DMS79 (cell line): ENCODE results near the gene CNPY1.
"Not testable (repeated sequence)": the region's sequence is repeated elsewhere in the genome, so short reads cannot be mapped to it uniquely, and the experiment has no call there.

ENCODE experiments used
- DNase-seq: peaks from one replicate; lab custom pipeline; 2025; lab: John Stamatoyannopoulos, UW

Gene CNPY1

DNA sequence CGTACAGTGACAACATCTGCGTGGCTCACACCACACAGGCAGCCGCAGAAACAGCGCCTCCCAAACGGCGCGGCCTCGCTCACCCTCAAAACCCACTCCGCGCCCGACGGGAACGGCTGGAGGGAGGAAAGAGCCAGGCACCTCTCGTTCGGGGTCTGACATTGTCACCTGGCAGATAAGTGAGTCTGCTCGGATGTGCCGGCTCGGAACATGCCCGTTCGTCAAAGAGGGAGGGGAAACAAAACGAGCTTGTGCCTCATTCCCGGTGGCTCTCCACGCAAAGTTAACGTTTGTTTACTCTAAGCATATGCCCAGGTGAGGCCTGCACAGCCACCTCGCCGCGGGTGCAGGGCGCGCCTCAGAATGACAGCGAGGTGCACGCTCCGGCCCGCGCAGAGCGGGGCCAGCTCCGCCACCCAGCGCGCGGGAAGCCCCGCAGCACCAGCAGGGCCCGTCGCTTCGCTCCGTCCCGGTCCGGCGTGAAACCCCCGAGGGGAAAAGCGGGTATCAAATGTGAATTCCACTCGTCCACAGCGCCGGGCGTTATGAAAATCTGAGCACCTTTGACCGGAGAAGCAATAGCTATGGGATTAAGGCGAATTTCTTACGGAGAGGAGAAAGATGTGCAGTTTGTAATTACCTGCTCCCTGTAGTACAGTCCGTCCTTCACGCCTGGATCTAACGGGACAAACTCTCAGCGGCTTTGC, 13.1 kb downstream of the CNPY1 start:
- no peak for DNase-seq

DNA sequence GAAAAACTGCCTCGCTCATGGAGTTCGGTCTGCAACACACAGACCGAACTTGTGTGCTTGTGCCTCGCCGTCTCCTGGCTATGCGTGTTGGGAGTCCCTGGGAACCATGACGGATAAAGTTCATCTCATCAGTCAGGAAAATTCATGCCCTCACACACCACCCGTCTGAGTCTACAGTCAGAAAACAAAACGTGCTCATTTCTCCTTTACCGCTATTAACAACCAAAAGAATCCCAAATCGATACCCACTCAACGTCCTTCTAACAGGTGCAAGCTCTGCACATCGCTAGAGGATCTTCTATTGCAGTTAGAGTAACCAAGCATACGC, 13.6 kb downstream of the CNPY1 start:
- DNase-seq = no peak

DNA sequence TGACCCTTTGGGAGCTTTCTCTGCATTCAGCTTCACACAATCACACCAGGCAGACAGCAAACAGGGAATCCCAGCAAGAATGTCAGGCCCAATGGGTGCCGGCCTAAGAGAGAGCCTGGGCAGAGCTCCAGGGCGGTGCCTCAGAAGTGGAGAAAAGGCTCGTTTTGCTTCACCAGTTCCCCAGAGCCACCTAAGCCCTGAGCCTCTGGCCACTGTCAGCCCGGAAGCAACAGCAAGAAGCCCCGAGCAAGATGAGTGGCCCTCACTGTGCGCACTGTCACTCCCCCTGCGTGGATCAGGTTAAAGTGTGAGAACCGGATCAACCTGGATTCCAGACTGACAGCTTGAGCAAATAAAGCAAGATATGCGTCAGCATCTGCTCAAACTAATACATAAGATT, 14.7 kb downstream of the CNPY1 start:
- DNase-seq = no peak

DNA sequence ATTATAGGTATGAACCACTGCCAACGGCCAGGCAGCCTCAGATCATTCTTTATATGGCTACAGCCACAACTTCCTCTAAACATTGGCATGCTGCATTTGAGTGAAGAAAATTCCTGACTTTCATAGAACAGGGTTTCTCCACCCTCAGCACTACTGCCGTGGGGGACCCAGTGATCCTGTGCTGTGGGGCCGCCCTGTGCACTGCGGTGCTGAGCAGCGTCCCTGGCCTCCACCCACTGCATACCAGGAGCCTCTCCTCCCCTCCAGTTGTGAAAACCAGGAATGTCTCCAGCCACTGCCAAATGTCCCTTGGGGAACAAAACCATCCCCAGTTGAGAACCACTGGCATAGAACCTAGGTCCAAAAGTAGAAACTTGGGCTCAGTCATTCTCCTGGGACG, 15.8 kb downstream of the CNPY1 start:
- no peak for DNase-seq

DNA sequence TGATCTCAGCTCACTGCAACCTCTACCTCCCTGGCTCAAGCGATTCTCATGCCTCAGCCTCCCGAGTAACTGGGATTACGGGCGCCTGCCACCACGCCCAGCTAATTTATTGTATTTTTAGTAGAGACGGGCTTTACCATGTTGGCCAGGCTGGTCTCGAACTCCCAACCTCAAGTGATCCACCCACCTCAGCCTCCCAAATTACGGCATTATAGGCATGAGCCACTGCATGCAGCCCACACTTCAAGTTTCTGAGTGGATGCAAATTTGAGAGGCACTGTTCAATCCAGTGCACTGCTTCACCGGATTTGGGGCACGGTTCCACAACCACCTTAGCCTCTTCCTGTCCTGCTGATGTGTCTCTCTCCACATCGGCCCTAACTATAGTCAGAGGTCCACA, 16.5 kb downstream of the CNPY1 start:
- no peak for DNase-seq

DNA sequence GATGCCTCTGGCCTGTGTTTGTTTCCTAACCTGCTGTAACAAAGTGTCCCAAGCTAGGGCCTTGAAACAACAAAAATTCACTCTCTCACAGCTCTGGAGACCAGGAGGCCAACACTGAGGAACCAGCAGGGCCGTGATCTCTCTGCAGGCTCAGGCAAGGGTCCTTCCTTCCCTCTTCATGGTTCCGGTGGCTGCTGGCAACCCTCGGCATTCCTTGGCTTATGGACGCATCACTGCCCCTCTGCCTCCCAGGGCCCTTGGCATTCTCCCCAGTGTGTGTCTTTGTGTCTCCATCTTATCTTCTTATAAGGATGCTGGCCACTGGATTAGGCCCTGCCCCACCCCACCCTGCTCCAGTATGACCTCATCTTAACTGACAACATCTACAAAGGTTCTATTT, 17.0 kb downstream of the CNPY1 start:
- DNase-seq = no peak

DNA sequence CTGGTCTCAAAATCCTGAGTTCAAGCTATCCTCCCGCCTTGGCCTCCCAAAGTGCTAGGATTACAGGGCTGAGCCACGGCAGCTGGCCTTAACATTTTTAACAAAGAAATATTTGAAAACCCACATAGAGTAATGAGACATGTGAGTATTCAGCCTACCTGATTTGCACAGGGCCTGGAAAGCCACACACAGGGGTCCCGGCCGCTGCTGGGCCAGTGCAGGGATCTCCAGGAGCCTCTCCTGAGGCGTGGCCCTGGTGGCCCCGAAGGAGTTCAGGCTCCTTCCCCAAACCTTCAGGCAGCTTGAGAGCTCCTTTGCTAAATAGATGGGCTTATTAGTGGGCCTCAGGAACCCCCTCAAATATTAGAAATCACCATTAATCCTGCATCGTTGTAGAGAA, 18.7 kb downstream of the CNPY1 start:
- no peak for DNase-seq

DNA sequence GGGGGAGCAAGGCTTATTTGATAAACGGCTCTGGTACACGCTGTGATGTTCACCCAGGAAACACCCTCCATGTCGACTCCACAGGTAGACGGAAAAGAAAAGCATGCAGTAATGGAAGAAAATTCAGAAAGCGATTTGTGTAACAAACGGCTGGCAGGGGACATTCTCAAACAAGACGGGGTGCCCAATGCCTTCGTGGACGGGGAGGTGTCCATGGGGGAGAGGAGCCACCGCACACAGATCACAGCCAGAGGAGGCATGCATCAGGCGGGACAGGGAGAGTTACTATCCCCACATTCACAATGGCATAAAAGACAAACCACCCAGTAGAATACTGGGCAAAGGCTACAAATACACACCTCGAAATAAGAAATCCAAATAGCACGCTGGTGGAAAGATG, 20.1 kb downstream of the CNPY1 start:
- no peak for DNase-seq

DNA sequence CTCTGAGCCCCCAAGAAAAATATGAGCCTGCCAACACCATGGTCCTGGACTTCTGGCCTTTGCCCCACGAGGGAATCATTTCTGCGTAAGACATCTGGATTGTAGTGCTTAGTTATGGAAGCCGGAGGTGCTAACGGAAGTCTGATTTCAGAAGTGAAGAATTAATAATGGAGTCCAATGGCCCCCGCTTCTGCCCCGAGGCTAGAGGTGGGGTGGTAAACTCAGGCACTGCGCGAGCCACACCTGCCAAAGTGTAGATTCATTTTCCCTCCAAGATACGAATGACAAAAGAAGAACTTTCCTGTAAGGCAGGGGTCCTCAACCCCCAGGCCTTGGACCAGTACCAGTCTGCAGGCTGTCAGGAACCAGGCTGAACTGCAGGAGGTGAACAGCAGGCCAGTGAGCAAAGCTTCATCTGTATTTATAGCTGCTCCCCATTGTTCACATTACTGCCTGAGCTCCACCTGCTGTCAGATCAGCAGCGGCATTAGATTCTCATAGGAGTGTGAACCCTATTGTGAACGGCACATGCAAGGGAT, 22.3 kb downstream of the CNPY1 start:
- DNase-seq = no peak

DNA sequence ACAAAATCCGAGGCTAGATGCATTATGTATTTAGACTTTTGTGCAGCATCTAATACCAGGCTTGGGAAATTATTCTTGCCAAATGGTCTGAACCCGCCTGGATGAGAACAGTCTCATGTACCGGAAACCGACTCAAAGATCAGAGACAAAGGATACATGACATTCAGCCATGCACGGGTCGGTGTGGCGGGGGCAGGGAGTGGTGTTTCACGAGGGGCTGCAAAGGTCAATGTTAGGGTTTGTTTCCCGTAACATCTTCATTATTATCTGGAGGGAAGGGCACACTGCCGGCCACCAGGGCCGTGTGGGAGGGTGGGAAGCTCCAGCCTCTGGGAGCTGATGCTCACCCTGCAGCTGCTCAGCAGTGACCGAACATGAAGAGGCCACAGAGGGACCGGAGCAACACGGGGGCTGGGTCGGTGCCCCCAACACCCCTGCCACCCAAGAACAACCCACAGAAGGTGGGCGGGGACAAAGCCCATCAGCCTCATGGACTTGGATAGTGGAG, 23.1 kb downstream of the CNPY1 start:
- no peak for DNase-seq

DNA sequence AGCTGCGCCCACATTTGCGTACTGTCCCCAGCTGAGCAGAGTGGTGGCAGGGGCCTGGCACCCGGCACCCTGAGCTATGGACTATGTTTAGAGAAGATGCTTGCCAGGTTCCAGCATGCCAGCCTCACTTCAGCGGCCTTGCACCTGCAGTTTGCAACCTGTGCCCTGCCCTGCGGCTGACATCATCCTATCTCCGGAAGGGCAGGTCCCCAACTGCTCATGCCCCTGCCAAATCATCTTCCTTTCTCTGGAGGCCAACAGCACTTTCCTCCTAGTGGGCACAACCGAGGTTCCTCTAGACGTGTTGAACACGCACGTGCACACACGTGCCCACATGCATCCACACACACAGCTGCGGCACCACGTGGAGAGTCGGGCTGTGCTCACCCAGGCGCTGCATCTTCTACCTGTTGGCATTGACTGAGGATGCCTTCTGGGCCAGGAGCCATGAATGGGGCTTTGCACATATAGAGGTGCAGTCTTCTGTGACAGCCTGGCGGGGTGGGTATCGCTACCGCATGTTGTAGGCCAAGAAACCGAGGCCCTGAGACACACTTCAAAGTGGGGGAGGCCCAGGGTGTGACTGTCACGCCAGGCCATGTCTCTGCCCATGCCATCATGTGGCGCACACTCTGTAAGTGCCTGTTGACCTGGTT, 24.5 kb downstream of the CNPY1 start:
- DNase-seq = no peak

DNA sequence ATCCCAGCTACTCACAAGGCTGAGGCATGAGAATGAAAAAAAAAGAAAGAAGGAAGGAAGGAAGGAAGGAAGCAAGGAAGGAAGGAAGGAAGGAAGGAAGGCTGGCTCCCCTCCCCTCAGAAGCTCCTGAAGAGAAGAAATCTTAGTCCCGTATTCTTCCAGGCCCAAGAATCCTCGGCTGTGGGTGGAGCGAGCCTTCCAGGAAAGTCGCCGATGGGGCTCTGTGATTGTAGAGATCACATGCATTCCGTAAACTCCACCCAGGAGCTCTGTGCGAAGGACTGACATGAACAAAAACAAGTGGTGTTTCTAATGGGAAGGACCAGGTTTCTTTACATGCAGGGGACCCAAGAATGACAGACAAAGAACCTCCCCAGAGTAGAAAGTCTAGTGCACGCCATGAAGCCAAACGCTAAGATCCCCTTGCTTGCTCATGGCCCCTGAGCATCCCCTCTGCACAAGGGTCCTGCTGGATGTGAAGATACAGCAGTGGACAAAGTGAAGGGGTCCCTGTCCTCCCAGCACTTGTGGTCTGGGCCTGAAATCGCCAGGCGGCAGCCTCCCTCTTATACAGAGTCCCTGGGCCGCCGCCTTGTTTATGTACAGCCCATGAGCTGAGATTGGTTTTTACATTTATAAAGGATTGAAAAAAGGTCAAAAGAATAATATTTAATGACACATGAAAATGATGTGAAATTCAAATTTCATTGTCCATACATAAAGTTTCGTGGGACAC, 25.2 kb downstream of the CNPY1 start:
- no peak for DNase-seq

DNA sequence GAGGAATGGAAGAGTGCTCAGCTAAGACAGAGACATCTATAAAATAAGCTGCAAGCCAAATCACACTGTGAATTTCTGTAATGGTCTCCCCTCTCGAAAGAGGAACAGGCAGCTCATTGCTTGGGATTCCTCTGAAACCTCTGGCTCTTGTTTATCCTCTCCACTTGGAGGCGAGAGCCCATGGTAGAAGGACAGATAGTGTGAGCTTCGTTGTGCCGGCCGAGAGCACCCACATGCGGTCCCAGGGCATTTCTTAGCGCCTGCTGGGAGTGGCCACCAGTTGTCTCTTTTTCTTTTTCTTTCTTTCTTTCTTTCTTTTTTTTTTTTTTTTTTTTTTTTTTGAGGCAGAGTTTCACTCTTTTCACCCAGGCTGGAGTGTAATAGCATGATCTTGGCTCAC, 26.2 kb downstream of the CNPY1 start:
- no peak for DNase-seq

DNA sequence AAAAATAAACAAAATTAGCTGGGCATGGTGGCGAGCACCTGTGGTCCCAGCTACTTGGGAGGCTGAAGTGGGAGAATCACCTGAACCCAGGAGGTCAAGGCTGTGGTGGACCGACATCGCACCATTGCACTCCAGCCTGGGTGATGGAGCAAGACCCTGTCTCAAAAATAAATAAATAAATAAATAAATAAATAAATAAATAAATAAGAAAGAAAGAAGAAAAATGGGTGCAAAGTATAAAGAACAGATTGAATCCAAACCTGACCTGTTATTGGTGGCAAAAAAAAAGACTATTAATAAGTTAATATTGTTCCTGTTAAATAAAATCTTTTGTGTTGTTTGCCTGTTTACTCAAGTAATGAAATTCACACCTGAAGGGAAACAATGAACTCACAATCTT, 27.0 kb downstream of the CNPY1 start:
- DNase-seq = not testable (repeated sequence)

DNA sequence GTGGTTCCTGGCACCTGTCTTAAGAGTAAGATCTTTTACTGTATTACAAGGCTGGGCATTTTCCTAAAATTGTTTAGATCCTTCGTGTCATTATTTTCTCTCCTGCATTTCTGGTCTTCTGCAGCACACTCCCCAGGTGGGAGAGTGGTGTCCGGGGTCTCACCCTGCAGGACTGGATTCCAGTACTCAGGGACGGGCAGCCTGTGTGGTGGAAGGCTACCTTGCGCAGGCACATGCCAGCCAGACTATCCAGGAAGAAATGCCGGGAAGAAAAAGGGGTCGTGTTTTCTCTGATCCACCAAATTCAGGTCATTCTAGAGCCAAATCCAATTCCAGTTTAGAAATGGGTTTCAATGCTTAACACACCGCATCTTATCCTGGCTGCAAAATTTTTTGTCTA, 27.7 kb downstream of the CNPY1 start:
- no peak for DNase-seq

DNA sequence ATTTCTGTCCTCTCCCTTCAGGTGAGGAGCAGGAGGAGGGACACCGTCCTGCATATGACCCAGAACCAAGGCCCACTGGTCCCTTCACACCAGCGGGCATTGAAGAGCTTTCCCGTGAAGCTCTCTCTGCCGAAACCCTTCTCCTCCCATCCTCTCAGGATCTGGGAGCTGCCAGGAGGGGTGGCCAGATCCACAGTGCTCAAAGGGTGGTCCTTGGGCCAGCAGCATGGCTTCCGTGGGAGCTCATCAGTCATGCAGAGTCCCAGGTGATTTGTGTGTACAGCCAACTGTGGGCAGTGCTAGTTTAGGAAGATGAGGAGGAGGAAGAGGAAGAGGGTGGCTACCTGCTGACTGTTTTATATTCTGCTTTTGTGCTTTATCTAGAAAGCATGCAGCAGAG, 28.4 kb downstream of the CNPY1 start:
- no peak for DNase-seq

DNA sequence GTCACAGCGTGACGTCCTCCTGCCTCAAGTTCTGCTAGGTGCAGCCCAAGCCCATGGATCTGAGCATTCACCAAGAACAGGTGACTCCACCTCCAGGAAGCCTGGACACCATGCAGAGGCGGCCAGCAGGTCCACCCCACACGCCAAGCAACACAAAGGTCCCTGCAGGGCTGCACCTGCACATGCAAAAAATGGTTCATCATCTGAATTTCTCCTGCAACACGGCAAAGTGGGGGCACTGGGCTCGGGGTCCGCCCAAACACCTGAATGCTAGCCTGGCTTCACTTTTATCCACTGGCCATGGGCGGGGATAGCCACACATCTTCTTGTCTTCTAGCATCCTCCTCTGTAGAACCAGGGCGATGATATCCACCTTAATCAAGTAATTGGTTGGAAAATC, 28.9 kb downstream of the CNPY1 start:
- DNase-seq = no peak

DNA sequence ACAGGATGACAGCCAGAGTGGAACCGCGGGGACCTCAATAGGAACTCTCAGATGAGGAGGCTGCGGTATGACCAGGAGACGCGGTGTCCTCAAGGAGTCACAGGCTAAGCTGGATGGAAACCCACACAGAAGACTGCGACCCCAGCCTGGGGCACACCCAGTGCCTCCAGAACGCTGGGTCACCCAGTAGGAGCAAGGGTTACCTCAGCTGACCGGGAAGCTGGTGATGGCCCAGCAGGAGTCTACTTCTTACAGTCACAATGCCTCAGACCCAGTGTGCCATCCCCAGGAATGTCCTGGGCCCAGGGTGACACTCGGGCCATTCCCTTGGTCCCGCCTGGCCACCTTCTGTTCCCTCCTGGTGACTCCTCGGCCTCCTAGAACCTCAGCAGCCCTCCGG, 29.9 kb downstream of the CNPY1 start:
- DNase-seq = no peak

DNA sequence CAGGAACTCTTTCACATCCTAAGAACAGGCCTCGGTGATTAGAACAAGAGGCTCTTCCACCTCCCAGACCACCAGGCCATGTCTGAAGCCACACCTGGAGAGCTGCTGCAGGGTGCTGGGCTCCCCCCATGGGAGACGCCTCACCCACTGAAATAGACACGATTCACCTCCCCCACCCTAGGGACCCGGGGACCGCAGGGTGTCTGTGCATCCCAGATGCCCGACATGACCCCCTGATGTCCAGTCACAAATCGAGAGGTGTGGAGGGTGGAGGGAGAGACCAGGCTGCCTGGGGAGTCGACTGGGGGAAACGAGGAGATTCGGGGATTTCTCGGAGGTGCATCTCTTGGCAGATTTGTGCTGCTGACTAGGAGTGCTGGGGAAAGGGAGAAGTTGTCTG, 31.0 kb downstream of the CNPY1 start:
- DNase-seq = no peak

DNA sequence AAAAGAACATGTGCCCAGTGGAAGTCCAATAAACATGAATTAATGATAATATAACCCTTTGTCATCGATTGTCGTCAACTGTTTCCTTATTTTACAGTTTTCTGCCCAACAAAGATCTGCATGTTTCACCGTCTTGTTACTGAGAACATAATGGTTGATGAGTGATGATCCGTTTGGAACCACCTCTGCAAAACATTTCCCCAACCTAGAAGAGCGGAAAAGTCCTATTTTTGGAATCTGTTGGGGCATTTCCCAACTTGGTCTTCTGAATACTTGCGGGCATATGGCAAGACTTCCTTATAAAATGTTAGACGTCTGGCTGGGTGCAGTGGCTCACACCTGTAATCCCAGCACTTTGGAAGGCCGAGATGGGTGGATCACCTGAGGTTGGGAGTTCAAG, 32.1 kb downstream of the CNPY1 start:
- no peak for DNase-seq

DNA sequence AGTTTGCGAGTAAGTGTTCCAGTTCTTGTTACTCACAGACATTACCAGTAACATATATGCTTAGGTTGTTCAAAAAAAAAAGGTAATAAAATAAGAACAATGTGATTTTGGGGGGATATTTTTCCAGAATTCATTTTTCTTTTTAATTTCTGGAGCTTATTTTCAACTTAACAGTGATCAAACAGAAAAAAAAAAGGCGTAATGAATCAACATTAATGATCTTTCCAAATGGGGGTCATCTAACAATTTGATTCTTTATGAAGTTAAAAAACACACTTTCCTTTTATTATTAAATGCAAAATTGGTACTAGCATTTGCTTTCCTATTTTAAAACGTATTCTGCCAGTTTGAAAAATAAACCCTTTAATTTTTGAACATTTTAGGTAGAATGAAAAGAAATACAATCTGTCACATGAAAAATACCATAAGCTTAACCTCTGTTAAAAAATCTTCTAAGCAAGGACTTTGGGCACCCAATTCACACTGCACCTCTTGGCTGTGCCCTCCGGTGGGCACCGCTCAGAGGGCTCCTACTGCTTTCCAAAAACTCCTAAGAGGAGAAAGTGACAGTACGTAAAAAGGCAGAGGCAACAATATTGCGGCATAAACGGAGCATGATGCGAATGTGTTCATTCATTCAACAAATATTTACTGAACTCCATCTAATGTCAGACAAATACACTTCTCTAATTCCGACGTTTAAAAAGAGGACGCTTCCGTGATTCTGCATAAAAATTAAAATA, 32.6 kb downstream of the CNPY1 start:
- no peak for DNase-seq

DNA sequence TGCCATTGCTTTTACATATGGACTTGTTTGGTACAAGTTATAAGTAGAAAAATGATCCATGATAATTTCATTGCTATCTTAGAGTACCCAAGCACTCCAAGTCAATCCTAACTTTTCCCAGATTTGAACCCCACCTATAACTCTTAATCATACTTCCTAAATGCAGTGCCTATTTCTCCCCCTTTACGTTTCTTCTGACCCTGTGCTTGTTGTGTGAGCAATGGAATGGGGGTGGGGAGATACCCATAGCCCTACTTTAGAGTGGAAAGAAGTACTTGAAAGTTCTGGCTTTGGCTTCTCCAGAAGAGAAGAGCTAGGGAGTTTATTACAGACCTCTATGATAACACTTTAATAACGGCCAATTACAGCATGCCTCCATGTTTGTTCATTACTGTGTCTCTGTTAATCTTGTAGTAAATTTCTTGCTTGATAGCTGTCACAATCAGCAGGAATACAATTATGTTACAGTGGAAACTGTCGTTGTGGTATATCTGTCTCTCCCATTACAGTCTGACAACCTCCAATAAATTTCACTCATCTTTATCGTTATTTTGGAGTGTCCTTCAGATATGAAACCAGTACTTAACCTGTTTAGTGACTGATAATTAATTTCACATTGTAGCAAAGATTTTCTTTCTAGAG, 34.0 kb downstream of the CNPY1 start:
- DNase-seq = no peak
